ENCODE data around the gene GRB10. TPM values are rescaled to one million over a fixed set of nuclear protein-coding genes. Genes with fewer than 3 reads are reported as not detected.

The GRB10 gene
- total RNA-seq, 1 experiment from 2014 or later = 38.3 TPM

DNA sequence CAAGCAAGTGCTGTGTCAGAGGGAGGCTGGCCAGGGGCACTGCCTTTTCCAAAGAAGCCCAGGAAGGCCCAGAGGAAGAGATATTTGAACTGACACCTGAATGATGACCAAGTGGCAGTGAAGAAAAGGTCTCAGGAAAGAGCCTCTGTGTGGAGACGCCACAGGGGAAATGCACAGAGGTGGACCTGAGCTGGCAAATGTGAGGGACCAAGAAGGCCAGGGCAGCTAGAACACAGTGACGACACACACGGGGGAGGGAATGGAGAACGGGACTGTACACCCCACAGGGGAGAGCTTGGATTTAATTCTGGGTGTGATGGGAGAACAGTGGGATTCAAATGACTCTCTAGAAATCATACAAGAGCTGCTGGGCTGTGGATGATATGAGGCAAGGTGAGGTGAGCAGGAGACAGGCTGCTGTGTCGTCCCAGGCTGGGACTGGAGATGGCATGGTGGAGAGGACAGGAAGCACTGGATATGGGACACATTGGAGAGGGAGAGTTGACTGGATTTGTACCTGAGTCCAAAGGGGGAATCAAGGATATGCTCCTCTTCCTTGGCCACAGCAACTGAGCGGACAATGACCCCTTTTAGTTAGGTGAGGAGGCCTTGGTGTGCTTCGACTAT is 133.3 kb downstream of the GRB10 start:
- in situ Hi-C loops (cut with HindIII; ENCODE audit: low pct_unique_long_range_greater_than_20kb, low sequenced_read_pairs) = no loop called here
- H3K4me1 ChIP-seq (ENCODE audit: control insufficient read depth, insufficient read depth, low read length) = no peaks in the 10 kb centered on the region

DNA sequence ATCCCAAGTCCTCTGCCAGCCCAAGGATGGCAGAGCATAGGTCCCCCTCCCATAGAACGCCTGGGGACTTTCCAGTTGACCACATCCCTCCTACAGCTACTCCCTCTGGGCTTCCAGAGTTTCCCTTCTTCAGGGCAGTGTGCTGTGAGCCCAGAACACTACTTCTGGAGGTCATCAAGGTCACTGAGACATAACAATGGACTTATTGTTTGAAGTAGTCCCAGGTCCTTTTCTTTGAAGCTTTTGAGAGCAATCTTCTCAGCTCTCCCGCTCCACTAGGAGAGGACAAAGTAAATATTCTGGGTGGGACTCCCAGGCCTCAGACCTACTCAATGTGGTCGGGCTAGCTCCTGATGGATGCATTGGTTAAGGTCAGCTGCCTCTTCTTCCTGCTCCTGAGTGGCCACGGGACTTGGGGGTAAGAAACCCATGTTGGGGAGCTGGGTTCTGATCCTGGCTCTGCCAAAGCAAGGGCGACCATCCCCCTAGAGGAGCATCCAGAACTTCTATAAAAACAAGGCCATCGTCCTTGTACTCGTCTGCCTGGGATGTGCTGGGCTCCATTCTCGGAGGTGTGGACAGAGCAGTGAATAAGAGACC is 134.0 kb downstream of the GRB10 start:
- in situ Hi-C loops (cut with HindIII; ENCODE audit: low pct_unique_long_range_greater_than_20kb, low sequenced_read_pairs) (no loop called here), intact Hi-C loops (cut with micrococcal nuclease; ENCODE audit: unreplicated experiment) (no loop called here)
- no peak for DNase-seq (ENCODE audit: low read depth, low spot score)
- no peaks in the 10 kb centered on the region for H3K9me3 ChIP-seq (ENCODE audit: control insufficient read depth, insufficient read depth, low read depth, low read length)
- no peak; the same call in 1 of the 2 replicates for ATAC-seq
- CTCF ChIA-PET = interaction anchor here (0.7 kb wide), 1 partner anchor 58 kb away, joined by 3 read pairs; no protein-coding TSS in a partner anchor
- no peaks in the 10 kb centered on the region for H3K36me3 ChIP-seq (ENCODE audit: control insufficient read depth, insufficient read depth, low read length)
- H3K27ac ChIP-seq (ENCODE audit: low read length) = no peak overlapping the region
- H3K4me1 ChIP-seq (ENCODE audit: control insufficient read depth, insufficient read depth, low read length) = no peaks in the 10 kb centered on the region
- TF ChIP-seq, protein P1, sequence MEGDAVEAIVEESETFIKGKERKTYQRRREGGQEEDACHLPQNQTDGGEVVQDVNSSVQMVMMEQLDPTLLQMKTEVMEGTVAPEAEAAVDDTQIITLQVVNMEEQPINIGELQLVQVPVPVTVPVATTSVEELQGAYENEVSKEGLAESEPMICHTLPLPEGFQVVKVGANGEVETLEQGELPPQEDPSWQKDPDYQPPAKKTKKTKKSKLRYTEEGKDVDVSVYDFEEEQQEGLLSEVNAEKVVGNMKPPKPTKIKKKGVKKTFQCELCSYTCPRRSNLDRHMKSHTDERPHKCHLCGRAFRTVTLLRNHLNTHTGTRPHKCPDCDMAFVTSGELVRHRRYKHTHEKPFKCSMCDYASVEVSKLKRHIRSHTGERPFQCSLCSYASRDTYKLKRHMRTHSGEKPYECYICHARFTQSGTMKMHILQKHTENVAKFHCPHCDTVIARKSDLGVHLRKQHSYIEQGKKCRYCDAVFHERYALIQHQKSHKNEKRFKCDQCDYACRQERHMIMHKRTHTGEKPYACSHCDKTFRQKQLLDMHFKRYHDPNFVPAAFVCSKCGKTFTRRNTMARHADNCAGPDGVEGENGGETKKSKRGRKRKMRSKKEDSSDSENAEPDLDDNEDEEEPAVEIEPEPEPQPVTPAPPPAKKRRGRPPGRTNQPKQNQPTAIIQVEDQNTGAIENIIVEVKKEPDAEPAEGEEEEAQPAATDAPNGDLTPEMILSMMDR (IDR thresholded peaks at IDR 0.05) = no peak
- TF ChIP-seq POLR2AphosphoS5 (IDR thresholded peaks at IDR 0.05; ENCODE audit: low read depth, low read length) (no peak), SIN3A (IDR thresholded peaks at IDR 0.05; ENCODE audit: borderline replicate concordance, insufficient read depth, low read depth, low read length) (no peak), TCF7L2 (IDR thresholded peaks at IDR 0.05; ENCODE audit: low read depth, low read length) (no peak)
- TF ChIP-seq, protein P2, sequence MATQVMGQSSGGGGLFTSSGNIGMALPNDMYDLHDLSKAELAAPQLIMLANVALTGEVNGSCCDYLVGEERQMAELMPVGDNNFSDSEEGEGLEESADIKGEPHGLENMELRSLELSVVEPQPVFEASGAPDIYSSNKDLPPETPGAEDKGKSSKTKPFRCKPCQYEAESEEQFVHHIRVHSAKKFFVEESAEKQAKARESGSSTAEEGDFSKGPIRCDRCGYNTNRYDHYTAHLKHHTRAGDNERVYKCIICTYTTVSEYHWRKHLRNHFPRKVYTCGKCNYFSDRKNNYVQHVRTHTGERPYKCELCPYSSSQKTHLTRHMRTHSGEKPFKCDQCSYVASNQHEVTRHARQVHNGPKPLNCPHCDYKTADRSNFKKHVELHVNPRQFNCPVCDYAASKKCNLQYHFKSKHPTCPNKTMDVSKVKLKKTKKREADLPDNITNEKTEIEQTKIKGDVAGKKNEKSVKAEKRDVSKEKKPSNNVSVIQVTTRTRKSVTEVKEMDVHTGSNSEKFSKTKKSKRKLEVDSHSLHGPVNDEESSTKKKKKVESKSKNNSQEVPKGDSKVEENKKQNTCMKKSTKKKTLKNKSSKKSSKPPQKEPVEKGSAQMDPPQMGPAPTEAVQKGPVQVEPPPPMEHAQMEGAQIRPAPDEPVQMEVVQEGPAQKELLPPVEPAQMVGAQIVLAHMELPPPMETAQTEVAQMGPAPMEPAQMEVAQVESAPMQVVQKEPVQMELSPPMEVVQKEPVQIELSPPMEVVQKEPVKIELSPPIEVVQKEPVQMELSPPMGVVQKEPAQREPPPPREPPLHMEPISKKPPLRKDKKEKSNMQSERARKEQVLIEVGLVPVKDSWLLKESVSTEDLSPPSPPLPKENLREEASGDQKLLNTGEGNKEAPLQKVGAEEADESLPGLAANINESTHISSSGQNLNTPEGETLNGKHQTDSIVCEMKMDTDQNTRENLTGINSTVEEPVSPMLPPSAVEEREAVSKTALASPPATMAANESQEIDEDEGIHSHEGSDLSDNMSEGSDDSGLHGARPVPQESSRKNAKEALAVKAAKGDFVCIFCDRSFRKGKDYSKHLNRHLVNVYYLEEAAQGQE (IDR thresholded peaks at IDR 0.05; ENCODE audit: insufficient read depth in 1 of 2, low read depth in 2 of 2, low read length in 1 of 2) = no peak
- BruUV-seq (replicated peaks) = no TSS peak
- H3K4me3 ChIP-seq (ENCODE audit: low read depth in 2 of 2, low read length in 2 of 2) = no peak overlapping the region
- no peaks in the 10 kb centered on the region for H3K27me3 ChIP-seq (ENCODE audit: control insufficient read depth, insufficient read depth, low read length)
- POLR2A ChIA-PET = interaction anchor here (0.6 kb wide), 1 partner anchor 72 kb away, joined by 5 read pairs; no protein-coding TSS in a partner anchor

More for the DNA sequence above, 133.3 kb downstream of the GRB10 start:
- Histone ChIP-seq H3K27ac (ENCODE audit: low read length) (no peak overlapping the region), H3K27me3 (ENCODE audit: control insufficient read depth, insufficient read depth, low read length) (no peaks in the 10 kb centered on the region), H3K9me3 (ENCODE audit: control insufficient read depth, insufficient read depth, low read depth, low read length) (no peaks in the 10 kb centered on the region), H3K4me3 (ENCODE audit: low read depth in 2 of 2, low read length in 2 of 2) (no peak overlapping the region), H3K36me3 (ENCODE audit: control insufficient read depth, insufficient read depth, low read length) (no peaks in the 10 kb centered on the region)
- TF ChIP-seq POLR2AphosphoS5 (IDR thresholded peaks at IDR 0.05; ENCODE audit: low read depth, low read length) (no peak), TCF7L2 (IDR thresholded peaks at IDR 0.05; ENCODE audit: low read depth, low read length) (no peak), SIN3A (IDR thresholded peaks at IDR 0.05; ENCODE audit: borderline replicate concordance, insufficient read depth, low read depth, low read length) (no peak)
- TF ChIP-seq, protein P2 (IDR thresholded peaks at IDR 0.05; ENCODE audit: insufficient read depth in 1 of 2, low read depth in 2 of 2, low read length in 1 of 2) = no peak
- TF ChIP-seq, protein P1 (IDR thresholded peaks at IDR 0.05) = no peak
- no TSS peak for BruUV-seq (replicated peaks)
- CTCF ChIA-PET = no interaction called here
- POLR2A ChIA-PET = no interaction called here
- DNase-seq (ENCODE audit: low read depth, low spot score) (no peak), ATAC-seq (no peak)
- intact Hi-C loops (cut with micrococcal nuclease; ENCODE audit: unreplicated experiment) = no loop called here
